Esophagus squamous epithelium (tissue), 5 donors: Measurements from ENCODE around the gene ITGB2. TPM values are rescaled to one million over a fixed set of nuclear protein-coding genes. Genes with fewer than 3 reads are reported as not detected.
"Not testable (repeated sequence)": the region's sequence is repeated elsewhere in the genome, so short reads cannot be mapped to it uniquely, and the experiment has no call there.

ENCODE experiments used
- DNase-seq: peaks from one replicate; lab custom pipeline; 2025; lab: John Stamatoyannopoulos, UW
- H3K27ac ChIP-seq, 4 donors: fragments of 200-600 bp; sonication (generic); one replicate each; pipeline ENCODE4 v1.5.1; 2016 to 2019; ENCODE audit warnings: mild to moderate bottlenecking in 1 of 4
- H3K27me3 ChIP-seq, 4 donors: fragments of 200-600 bp; sonication (generic); 1 replicate in 3 of 4; 2 replicates in 1 of 4; pipeline versions ENCODE4 v1.5.1 to v1.6.0; 2017 to 2021; ENCODE audit warnings: antibody characterized with exemption in 1 of 4
- H3K36me3 ChIP-seq, 3 donors: fragments of 200-600 bp; sonication (generic); one replicate each; pipeline ENCODE4 v1.5.1; 2016 to 2019
- H3K4me1 ChIP-seq, 3 donors: fragments of 200-600 bp; sonication (generic); one replicate each; pipeline ENCODE4 v1.5.1; 2017 to 2019
- H3K4me3 ChIP-seq, 4 donors: fragments of 200-600 bp; sonication (generic); 1 replicate in 3 of 4; 2 replicates in 1 of 4; pipeline ENCODE4 v1.5.1; 2016 to 2019; ENCODE audit warnings: mild to moderate bottlenecking in 2 of 4, moderate library complexity in 1 of 4
- H3K9me3 ChIP-seq, 3 donors: fragments of 200-600 bp; sonication (generic); one replicate each; pipeline ENCODE4 v1.5.1; 2016 to 2019
- CTCF ChIP-seq, 6 experiments: fragments of 450-650 bp in 4 of 6; fragments of 200-600 bp in 2 of 6; sonication (generic) in 2 of 6; IDR thresholded peaks; one replicate each; pipeline ENCODE4 v1.5.1; 2016 to 2019; ENCODE audit warnings: antibody characterized with exemption in 6 of 6, mild to moderate bottlenecking in 4 of 6, moderate library complexity in 4 of 6
- POLR2A ChIP-seq, 4 donors: fragments of 450-650 bp; IDR thresholded peaks; one replicate each; pipeline ENCODE4 v1.6.1; 2017; ENCODE audit warnings: antibody characterized with exemption in 4 of 4, mild to moderate bottlenecking in 4 of 4, moderate library complexity in 3 of 4
- WGBS, 2 donors: methylation state at CpG; one replicate each; pipeline ENCODE4 v1.1.5; 2018; 5-methylcytosine and 5-hydroxymethylcytosine counted together
- intact Hi-C: fragments of 100-400 bp; cut with DNase I; formaldehyde crosslinking; loops from one replicate; pipeline ENCODE4 v1.15.0; 2022
- total RNA-seq, 4 donors: library from RNA; depleted of rRNA; stranded (reverse); fragments of >200 nt; gene quantifications; one replicate each; pipeline ENCODE4 v1.1.0, GENCODE V29; 2016
- donor health status: DM: yes; HTN: yes; CAD: no.

Gene ITGB2
- total RNA-seq, 4 donors from 2014 or later, result 6.6 to 47.1 (median 18.5) TPM

GRCh38 chr21:44917446-44918106, 3.1 kb downstream of the ITGB2 start:
- DNase-seq, result no peak
- no peak overlapping the region for H3K27ac ChIP-seq
- peaks cover 0 to 40% (median 0%) of the 10 kb centered on the region in 4 donors for H3K27me3 ChIP-seq
- H3K4me3 ChIP-seq, result no peak overlapping the region
- WGBS, 2 donors, result 68 to 73% methylated on average over 12 to 14 of the region's 15 CpGs
- no peaks in the 10 kb centered on the region for H3K36me3 ChIP-seq
- intact Hi-C loops, result no loop called here
- H3K9me3 ChIP-seq, result no peaks in the 10 kb centered on the region
- TF ChIP-seq POLR2A (IDR thresholded peaks at IDR 0.05) (no peak), CTCF (IDR thresholded peaks at IDR 0.05) (no peak)
- peaks cover 7 to 54% (median 15%) of the 10 kb centered on the region in 3 donors for H3K4me1 ChIP-seq

GRCh38 chr21:44916965-44917364, 3.7 kb downstream of the ITGB2 start:
- H3K27me3 ChIP-seq, result peaks cover 0 to 37% (median 0%) of the 10 kb centered on the region in 4 donors
- no peaks in the 10 kb centered on the region for H3K9me3 ChIP-seq
- H3K36me3 ChIP-seq, result no peaks in the 10 kb centered on the region
- H3K4me3 ChIP-seq, result no peak overlapping the region
- 31 to 37% methylated on average over 7 of the region's 7 CpGs for WGBS, 2 donors
- H3K4me1 ChIP-seq, result peaks cover 10 to 60% (median 21%) of the 10 kb centered on the region in 3 donors
- no peak for DNase-seq
- peak overlapping the region in 2 of 4 donors; percentile 68 to 73 for H3K27ac ChIP-seq
- intact Hi-C loops, result no loop called here
- no peak for TF ChIP-seq POLR2A (IDR thresholded peaks at IDR 0.05)
- TF ChIP-seq CTCF (IDR thresholded peaks at IDR 0.05), result no peak

DNA sequence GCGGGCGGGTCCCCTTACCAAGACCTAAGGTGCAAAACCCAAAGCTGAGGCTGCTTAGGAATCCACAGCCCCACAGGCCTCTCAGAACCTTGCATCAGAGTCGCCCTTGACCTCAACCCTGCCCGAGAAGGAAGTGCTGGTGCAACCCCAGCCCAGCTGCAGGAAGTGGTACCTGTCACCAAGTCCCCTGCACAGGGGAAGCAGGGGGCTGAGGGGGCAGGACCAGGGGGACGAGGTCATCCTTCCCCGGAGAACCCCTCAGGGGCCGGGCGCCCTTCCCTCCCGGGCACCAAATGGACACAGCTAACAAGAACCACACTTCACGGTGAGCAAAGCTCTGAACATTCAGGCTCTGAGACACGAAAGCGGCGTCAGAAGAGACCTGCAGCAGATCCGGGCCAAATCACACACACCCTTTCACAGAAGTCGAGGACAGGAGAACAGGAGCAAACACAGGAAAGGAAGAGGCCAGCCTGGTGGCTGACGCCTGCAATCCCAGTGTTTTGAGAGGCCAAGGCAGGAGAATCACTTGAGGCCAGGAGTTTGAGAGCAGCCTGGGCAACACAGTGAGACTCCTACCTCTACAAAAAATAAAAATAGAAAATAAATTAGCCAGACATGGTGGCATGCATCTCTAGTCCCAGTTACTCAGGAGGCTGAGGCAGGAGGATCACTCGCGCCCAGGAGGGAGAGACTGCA, 6.4 kb downstream of the ITGB2 start:
- WGBS, 2 donors, result 51 to 71% methylated on average over 8 to 10 of the region's 18 CpGs
- H3K4me1 ChIP-seq, result peaks cover 23 to 81% (median 38%) of the 10 kb centered on the region in 3 donors
- H3K27ac ChIP-seq, result peak overlapping the region in 2 of 4 donors; percentile 50 to 70
- DNase-seq, result no peak
- H3K36me3 ChIP-seq, result no peaks in the 10 kb centered on the region
- H3K27me3 ChIP-seq, result peaks cover 0 to 16% (median 0%) of the 10 kb centered on the region in 4 donors
- TF ChIP-seq CTCF (IDR thresholded peaks at IDR 0.05) (no peak), POLR2A (IDR thresholded peaks at IDR 0.05) (no peak)
- no peaks in the 10 kb centered on the region for H3K9me3 ChIP-seq
- intact Hi-C loops, result no loop called here
- peak overlapping the region in 1 of 4 donors; percentile 8 for H3K4me3 ChIP-seq

DNA sequence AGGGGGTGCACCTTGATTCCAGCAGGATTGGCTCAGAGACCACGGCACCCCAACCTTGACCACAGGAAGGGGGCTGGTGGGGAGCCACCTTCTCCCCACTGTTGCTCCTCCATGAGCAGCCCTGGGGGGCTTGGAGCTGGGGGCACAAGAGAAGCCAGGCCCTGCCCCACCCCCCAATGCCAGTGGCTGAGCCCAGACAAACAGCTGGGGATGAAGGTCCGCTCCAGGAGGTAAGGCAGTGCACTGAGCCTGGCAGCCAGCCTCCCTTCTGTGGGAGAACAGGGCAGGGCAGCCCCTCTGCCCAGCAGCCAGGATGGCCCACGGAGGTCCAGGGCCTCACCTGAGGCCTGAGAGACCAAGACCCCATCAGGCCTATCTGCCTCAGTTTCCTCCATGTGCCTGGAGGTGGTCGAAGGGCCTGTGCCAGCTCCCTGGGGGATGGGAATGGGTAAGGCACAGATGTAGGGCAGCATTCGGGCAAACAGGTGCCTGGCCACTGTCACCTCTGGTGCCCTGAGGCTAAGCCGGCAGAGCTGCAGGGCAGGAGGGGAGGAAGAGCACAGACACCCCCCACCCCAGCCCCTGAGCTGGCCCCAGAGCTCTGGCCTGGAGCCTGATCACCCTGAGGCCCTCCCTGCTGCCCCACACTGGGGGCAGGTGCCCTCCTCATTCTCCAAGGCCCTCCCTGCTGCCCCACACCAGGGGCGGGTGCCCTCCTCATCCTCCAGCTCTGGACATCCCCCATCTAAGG, 7.1 kb downstream of the ITGB2 start:
- no CpG with 5 or more reads among the region's 7 CpGs for WGBS, 2 donors
- no peak for TF ChIP-seq POLR2A (IDR thresholded peaks at IDR 0.05)
- no peak for TF ChIP-seq CTCF (IDR thresholded peaks at IDR 0.05)
- H3K4me1 ChIP-seq, result peaks cover 28 to 86% (median 40%) of the 10 kb centered on the region in 3 donors
- peak overlapping the region in 2 of 4 donors; percentile 38 to 70 for H3K27ac ChIP-seq
- no peaks in the 10 kb centered on the region for H3K36me3 ChIP-seq
- DNase-seq, result no peak
- H3K9me3 ChIP-seq, result no peaks in the 10 kb centered on the region
- intact Hi-C loops, result no loop called here
- H3K4me3 ChIP-seq, result peak overlapping the region in 1 of 4 donors; percentile 8
- H3K27me3 ChIP-seq, result peaks cover 0 to 20% (median 0%) of the 10 kb centered on the region in 4 donors

GRCh38 chr21:44912506-44913412, 7.9 kb downstream of the ITGB2 start:
- H3K4me3 ChIP-seq, H3K9me3 ChIP-seq, DNase-seq, H3K36me3 ChIP-seq, intact Hi-C loops: not testable (repeated sequence)
- peak overlapping the region; percentile 40 to 77 (median 61) for H3K27ac ChIP-seq
- 41 to 90% methylated on average over 2 to 3 of the region's 25 CpGs for WGBS, 2 donors
- peaks cover 30 to 87% (median 44%) of the 10 kb centered on the region in 3 donors for H3K4me1 ChIP-seq
- H3K27me3 ChIP-seq, result peaks cover 0 to 18% (median 0%) of the 10 kb centered on the region in 4 donors
